IMR-90 (cell line): ENCODE measurements around the gene ZNF746.

Experiments used
- RAD21 ChIP-seq: IDR thresholded peaks from 2 replicates; pipeline ENCODE4 v1.6.1; 2012; ENCODE audit warnings: low read length, improper control_type of control experiment
- TF ChIP-seq, protein P1 (sequence below): conservative IDR thresholded peaks from 2 replicates; pipeline ENCODE4 v1.5.1; 2012; ENCODE audit warnings: mild to moderate bottlenecking, low read depth, low read length, improper control_type of control experiment

DNA sequence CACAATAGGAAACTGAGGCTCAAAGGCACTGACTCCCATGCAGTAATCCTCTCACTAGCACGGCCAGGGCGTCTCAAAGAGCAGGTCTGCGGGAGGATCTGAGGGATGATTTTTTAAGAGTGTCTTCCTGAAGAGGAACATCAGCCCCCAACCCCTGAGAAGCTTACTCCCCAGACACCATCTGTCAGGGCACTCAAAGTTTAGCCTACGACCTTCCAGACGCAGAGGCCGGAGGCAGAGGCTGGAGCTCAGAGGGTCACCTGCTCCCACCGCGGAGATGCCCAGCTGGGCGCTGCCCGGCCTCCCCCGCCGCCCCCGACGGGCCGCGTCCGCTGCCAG is 38.4 kb downstream of the ZNF746 start:
- TF ChIP-seq, protein P1, sequence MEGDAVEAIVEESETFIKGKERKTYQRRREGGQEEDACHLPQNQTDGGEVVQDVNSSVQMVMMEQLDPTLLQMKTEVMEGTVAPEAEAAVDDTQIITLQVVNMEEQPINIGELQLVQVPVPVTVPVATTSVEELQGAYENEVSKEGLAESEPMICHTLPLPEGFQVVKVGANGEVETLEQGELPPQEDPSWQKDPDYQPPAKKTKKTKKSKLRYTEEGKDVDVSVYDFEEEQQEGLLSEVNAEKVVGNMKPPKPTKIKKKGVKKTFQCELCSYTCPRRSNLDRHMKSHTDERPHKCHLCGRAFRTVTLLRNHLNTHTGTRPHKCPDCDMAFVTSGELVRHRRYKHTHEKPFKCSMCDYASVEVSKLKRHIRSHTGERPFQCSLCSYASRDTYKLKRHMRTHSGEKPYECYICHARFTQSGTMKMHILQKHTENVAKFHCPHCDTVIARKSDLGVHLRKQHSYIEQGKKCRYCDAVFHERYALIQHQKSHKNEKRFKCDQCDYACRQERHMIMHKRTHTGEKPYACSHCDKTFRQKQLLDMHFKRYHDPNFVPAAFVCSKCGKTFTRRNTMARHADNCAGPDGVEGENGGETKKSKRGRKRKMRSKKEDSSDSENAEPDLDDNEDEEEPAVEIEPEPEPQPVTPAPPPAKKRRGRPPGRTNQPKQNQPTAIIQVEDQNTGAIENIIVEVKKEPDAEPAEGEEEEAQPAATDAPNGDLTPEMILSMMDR = no peak
- TF ChIP-seq RAD21 = no peak
